Medulla oblongata (tissue), 1 donor: Measurements from ENCODE around the gene CAMTA1.
A peak's percentile ranks its signal among the peaks of the same experiment; 100 is the strongest.
"Not testable (repeated sequence)": the region's sequence is repeated elsewhere in the genome, so short reads cannot be mapped to it uniquely, and the experiment has no call there.

ENCODE experiments used
- DNase-seq: peaks from one replicate; pipeline ENCODE4 v3.0.0-alpha.2; 2015; ENCODE audit errors: extremely low spot score

CAMTA1 gene

GRCh38 chr1:7691576-7691975 is 906.3 kb downstream of the CAMTA1 start:
- no peak for DNase-seq

DNA sequence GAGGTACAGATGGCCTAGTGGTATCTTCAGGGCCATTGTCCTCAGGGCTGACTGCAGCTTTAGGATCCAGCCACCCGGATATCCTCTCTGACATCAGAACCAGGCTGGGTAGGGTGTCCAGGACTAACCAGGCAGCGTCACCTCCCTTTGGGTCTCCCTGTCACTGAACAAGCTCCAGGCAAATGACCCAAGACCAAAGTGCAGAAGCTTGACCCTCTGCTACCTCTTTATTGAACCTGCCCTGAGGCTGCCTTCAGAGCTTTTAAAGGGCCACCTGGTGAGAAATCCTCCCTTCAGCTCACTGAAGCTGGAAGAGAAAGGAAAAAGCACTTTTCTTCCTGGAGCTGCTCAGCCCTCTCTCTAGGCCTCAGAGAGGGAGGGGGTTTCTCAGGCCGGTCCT is 906.8 kb downstream of the CAMTA1 start:
- DNase-seq, result no peak

DNA sequence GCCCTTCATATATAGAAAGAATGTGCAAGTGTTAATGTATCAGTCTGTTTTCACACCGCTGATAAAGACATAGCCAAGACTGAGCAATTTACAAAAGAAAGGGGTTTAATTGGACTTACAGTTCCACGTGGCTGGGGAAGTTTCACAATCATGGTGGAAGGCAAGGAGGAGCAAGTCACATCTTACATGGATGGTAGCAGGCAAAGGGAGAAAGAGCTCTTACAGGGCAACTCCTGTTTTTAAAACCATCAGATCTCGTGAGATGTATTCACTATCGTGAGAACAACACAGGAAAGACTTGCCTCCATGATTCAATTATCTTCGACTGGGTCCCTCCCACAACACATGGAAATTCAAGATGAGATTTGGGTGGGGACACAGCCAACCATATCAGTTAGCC is 907.8 kb downstream of the CAMTA1 start:
- not testable (repeated sequence) for DNase-seq

DNA sequence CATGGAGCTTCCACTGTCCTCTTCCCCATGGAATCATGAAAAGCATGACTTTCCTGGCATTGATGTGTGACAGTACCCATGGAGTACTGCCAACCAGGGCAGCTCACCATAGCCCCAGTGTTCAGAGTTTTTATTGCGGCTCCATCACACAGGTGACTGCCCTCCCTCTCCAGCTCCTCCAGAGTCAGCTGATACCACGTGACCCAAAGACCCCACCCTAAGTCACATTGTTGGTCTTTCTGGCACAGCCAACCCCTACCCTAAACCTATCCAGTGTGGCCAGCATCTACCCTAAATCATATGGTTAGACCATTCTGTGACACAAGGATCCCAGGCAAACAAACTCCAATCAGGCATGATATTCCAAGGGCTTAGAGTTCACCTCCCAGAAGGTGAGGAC is 908.4 kb downstream of the CAMTA1 start:
- no peak for DNase-seq

DNA sequence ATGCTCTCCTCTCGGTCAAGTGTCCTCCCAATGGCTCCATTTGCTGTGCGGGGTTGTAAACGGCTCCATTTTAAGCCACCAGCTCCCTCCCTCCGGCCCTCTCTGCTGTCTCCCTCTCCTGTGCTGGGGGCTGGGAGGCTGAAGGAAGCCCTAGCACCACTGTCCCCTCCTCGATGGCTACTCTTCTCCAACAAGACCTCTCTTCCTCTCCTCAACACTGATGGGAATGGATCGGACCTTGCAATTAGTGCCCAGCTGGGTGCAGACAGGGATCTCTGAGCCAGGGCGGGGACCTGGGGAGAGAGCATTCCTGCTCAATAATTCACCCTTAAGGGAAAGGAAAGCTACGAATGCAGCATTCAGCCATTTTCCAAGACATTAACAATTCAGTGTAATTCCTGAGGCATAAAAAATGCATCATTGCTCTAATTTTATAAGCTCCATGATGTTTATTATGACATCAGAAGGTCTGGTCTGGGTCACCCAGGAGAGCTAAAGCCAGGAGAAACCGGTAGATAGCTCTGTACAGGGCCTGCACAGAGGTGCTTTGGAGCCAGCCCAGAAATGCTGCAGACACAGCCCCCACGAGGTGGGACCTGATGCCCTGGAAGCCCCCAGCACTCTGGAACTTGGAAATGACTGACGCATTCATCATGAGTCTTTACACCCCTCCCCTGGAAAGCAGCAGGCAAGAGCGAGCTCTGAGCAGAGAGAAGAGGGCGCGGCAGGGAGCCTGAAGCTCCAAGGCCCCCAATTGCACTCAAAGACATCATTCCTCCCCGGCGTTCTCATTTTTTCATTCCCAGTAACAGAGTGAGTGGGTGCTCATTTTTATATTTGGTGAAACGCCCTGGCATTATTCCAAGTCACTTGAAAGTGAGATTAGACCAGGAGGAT is 909.6 kb downstream of the CAMTA1 start:
- DNase-seq, result no peak

DNA sequence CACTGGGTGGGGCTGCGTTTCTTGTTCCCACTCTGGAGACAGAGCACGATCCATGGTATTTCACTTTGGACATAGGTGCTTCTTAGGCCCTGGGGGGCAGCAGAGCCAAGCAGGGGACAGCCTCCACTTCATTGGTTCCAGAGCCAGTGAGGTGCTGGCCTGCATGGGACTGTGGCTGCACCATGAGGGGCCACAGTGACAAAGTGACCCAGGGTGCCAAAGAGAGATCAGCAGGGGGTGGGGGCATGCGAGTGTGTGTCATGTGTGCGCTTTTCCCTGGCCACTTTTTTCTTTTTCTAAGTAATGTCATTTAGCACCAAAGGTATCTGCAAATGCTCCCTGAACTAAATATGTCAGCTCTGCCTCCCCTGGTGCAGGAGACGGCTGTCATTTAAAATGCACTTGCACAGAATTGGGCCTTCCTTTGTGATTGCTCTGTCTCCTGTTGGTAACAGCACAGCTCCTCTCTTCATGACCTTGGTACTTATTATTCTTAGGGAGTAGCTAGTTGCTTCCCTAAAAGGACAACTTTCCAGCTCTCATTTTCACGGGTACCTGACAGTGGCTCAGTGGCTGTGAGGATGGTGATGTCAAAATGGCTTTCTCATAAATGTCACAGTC is 910.4 kb downstream of the CAMTA1 start:
- no peak for DNase-seq

- no peak for DNase-seq
Measured at GRCh38 chr1:7698641-7699040, 913.4 kb downstream of the CAMTA1 start.

DNA sequence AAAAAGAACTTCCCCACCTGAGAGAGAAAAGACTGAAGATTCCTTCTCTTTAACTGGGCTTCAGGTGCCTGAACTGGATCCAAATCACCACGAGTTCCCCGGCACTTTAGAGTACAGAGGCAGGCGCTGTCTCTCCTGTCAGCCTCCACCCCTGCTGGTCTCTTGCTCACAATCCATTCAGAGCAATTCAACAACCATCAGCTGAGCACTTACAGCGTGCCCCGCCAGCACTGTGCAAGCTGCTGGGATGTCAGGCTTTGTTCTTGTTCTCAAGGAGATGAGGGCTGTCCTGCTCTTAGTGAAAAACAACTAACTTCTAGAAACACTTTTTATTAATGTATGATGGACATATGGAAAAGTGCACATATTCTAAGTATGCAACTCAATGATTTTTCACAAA is 917.1 kb downstream of the CAMTA1 start:
- DNase-seq, result peak; percentile 85

- no peak for DNase-seq
Measured at GRCh38 chr1:7703321-7704213, 918.3 kb downstream of the CAMTA1 start.

GRCh38 chr1:7704214-7705047 is 919.2 kb downstream of the CAMTA1 start:
- DNase-seq, result peak; percentile 97

- DNase-seq, result peak; percentile 53
Measured at GRCh38 chr1:7705048-7705907, 920.0 kb downstream of the CAMTA1 start.

GRCh38 chr1:7705908-7706216 is 920.6 kb downstream of the CAMTA1 start:
- DNase-seq, result no peak

DNA sequence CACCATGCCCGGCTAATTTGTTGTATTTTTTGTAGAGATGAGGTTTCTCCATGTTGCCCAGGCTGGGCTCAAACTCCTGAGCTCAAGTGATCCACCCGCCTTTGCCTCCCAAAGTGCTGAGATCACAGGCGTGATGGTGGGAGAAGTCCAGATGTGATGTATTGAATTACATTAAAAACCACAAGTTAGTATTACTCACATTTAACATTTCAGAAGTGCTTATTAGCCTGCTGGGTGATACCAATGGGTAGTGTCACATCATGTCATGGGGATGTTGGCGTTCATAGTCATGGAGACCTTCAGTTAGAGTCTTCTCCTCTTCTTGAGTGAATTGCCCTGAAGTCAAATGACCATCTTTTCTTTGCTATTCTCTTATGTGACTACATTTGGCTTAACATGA is 922.3 kb downstream of the CAMTA1 start:
- DNase-seq, result no peak

GRCh38 chr1:7708065-7708464 is 922.8 kb downstream of the CAMTA1 start:
- not testable (repeated sequence) for DNase-seq

DNA sequence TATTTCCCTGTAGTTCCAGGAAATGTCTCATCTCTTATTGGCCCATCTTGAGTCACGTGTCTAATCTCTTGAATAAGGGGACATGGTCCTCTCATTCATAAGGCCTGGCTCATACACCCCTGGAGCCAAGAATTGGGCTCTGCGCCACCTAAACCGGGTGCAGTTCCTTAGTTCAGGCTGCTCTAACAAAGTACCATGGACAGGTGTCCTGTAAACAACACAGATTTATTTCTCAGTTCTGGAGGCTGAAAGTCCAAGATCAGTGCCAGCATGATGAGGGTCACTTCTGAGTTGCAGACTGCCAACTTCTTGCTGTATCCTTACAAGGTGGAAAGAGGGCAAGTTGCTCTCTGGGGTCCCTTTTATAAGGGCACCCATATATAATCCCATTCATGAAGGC is 925.6 kb downstream of the CAMTA1 start:
- no peak for DNase-seq

DNA sequence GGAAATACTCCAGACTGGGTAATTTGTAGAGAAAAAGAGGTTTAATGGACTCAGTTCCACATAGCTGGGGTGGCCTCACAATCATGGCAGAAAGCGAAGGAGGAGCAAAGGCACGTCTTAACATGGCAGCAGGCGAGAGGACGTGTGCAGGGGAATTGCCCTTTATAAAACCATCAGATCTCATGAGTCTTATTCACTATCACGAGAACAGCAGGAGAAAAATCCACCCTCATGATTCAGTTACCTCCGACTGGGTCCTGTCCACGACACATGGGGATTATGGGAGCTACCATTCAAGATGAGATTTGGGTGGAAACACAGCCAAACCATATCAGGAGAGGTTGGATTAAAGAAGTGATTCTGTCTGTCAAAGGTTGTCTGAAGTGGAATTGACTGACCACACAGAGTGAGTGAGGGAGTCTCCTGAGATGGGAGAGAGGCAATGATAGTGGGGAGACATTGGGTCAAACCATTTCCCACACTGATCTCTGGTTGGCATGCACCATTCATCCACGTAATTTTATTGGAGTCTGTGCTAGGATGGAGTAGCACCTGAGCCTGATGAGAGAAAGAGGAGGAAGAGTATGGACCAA is 927.6 kb downstream of the CAMTA1 start:
- DNase-seq, result no peak

- no peak for DNase-seq
Measured at GRCh38 chr1:7716506-7716905, 931.3 kb downstream of the CAMTA1 start.

DNA sequence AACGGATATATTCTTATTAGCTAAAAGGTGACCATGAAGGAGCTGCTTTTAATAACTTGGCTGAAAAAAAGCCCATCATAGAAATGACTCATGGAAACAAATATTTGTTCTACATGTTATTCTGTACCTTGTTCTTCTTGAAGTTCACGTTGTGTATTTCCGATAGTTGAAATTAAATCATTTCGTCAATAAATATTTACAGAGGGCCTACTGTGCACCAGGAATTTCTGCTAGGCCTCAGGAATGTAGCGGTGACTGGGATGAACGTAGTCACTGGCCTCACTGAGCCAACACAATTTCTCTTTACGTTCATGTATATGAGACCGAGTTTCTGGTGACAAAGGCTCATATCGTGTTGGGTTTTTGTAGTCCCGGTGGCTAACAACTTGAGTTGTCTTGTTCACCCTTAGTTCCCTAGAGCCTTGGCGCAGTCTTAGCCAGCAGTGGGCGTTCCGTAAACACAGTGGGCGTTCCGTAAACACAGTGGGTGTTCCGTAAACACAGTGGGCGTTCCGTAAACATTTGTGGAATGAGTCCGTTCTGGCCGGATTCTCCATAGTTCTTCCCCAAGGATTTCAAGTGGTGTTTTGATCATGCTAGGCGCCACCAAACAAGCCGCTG is 932.6 kb downstream of the CAMTA1 start:
- DNase-seq, result no peak

GRCh38 chr1:7719468-7720094 is 934.3 kb downstream of the CAMTA1 start:
- DNase-seq, result no peak
